Liver (tissue), 9 donors: Measurements from ENCODE around the gene ALDH16A1. TPM values are rescaled to one million over a fixed set of nuclear protein-coding genes. Genes with fewer than 3 reads are reported as not detected.
A peak's percentile ranks its signal among the peaks of the same experiment; 100 is the strongest.

Experiments used
- DNase-seq: peaks from one replicate; pipeline ENCODE4 v3.0.0-alpha.2; 2017; ENCODE audit warnings: low spot score
- H3K27ac ChIP-seq, 2 donors: one replicate each; pipeline ENCODE4 v1.7.0; 2013; ENCODE audit warnings: inconsistent platforms in 2 of 2, low read length in 2 of 2, control low read depth in 1 of 2, low read depth in 1 of 2, mild to moderate bottlenecking in 1 of 2
- H3K27me3 ChIP-seq, 4 donors: one replicate each; pipeline versions ENCODE4 v1.6.1 to v1.7.0; 2013; ENCODE audit warnings: low read length in 3 of 4, inconsistent platforms in 1 of 4, mild to moderate bottlenecking in 1 of 4, moderate library complexity in 1 of 4; ENCODE audit not compliant: control insufficient read depth in 4 of 4, insufficient read depth in 4 of 4
- H3K36me3 ChIP-seq, 4 donors: one replicate each; pipeline versions ENCODE4 v1.6.1 to v1.7.0; 2013; ENCODE audit warnings: low read length in 3 of 4, mild to moderate bottlenecking in 3 of 4, low read depth in 1 of 4, moderate library complexity in 1 of 4; ENCODE audit not compliant: control insufficient read depth in 4 of 4, insufficient read depth in 3 of 4
- H3K4me1 ChIP-seq, 4 donors: one replicate each; pipeline versions ENCODE4 v1.6.1 to v1.7.0; 2013; ENCODE audit warnings: low read length in 3 of 4, mild to moderate bottlenecking in 3 of 4, moderate library complexity in 1 of 4; ENCODE audit not compliant: control insufficient read depth in 4 of 4, insufficient read depth in 4 of 4
- H3K4me3 ChIP-seq, 3 donors: one replicate each; pipeline versions ENCODE4 v1.6.1 to v1.7.0; 2013; ENCODE audit warnings: low read length in 3 of 3, control low read depth in 1 of 3, low read depth in 1 of 3, mild to moderate bottlenecking in 1 of 3
- H3K9ac ChIP-seq, 2 donors: one replicate each; pipeline ENCODE4 v1.7.0; 2013; ENCODE audit warnings: low read length in 2 of 2, mild to moderate bottlenecking in 2 of 2, moderate library complexity in 2 of 2, control low read depth in 1 of 2, low read depth in 1 of 2
- H3K9me3 ChIP-seq, 4 donors: one replicate each; pipeline versions ENCODE4 v1.6.1 to v1.7.0; 2013; ENCODE audit warnings: low read length in 3 of 4; ENCODE audit not compliant: control insufficient read depth in 4 of 4
- EGR1 ChIP-seq, 2 donors: IDR thresholded peaks; 2 replicates each; pipeline ENCODE4 v1.6.1; 2016 to 2018; ENCODE audit warnings: antibody characterized with exemption in 2 of 2, low read depth in 2 of 2
- FOXA1 ChIP-seq: IDR thresholded peaks from 2 replicates; pipeline ENCODE4 v1.6.1; 2016; ENCODE audit warnings: antibody characterized with exemption
- GABPA ChIP-seq, 2 donors: IDR thresholded peaks in 1 of 2; conservative IDR thresholded peaks in 1 of 2; 2 replicates each; pipeline ENCODE4 v1.6.1; 2016; ENCODE audit warnings: antibody characterized with exemption in 2 of 2, mild to moderate bottlenecking in 1 of 2, moderate library complexity in 1 of 2
- HNF4A ChIP-seq, 2 donors: conservative IDR thresholded peaks; 2 replicates each; pipeline ENCODE4 v1.6.1; 2016; ENCODE audit warnings: antibody characterized with exemption in 2 of 2, mild to moderate bottlenecking in 2 of 2
- JUND ChIP-seq, 2 donors: IDR thresholded peaks; 2 replicates each; pipeline ENCODE4 v1.6.1; 2016; ENCODE audit warnings: antibody characterized with exemption in 2 of 2
- NR2F2 ChIP-seq: IDR thresholded peaks from 2 replicates; pipeline ENCODE4 v1.6.1; 2016; ENCODE audit warnings: antibody characterized with exemption
- RAD21 ChIP-seq, 2 donors: IDR thresholded peaks; 2 replicates each; pipeline ENCODE4 v1.6.1; 2016; ENCODE audit warnings: antibody characterized with exemption in 2 of 2, mild to moderate bottlenecking in 2 of 2
- RXRA ChIP-seq, 2 donors: IDR thresholded peaks; 2 replicates each; pipeline ENCODE4 v1.6.1; 2017 to 2018; ENCODE audit warnings: antibody characterized with exemption in 2 of 2, mild to moderate bottlenecking in 1 of 2
- SP1 ChIP-seq: IDR thresholded peaks from 2 replicates; pipeline ENCODE4 v1.6.1; 2018; ENCODE audit warnings: antibody characterized with exemption, mild to moderate bottlenecking
- TAF1 ChIP-seq: conservative IDR thresholded peaks from 2 replicates; pipeline ENCODE4 v1.6.1; 2016; ENCODE audit warnings: antibody characterized with exemption, mild to moderate bottlenecking
- YY1 ChIP-seq: IDR thresholded peaks from 2 replicates; pipeline ENCODE4 v1.6.1; 2016; ENCODE audit warnings: antibody characterized with exemption, mild to moderate bottlenecking
- WGBS: extraction: QIAGEN DNeasy Blood & Tissue Kit; methylation state at CpG from one replicate; pipeline ENCODE4 v1.1.7; 2013; 5-methylcytosine and 5-hydroxymethylcytosine counted together
- polyA plus RNA-seq, 2 donors: library from polyadenylated mRNA; stranded (reverse) in 1 of 2; unstranded in 1 of 2; fragments of 200-250 nt in 1 of 2; fragments of >200 nt in 1 of 2; fragmentation: Nextera tagmentation in 1 of 2; extraction: Ambion mirVana in 1 of 2; gene quantifications; one replicate each; pipeline versions ENCODE4 v1.2.1 to v1.2.3, GENCODE V29; 2013 to 2015
- total RNA-seq, 2 donors: library from RNA; depleted of rRNA; stranded (reverse); fragments of >200 nt; gene quantifications; one replicate each; pipeline ENCODE4 v1.2.3, GENCODE V29; 2014
- TF ChIP-seq, protein P1 (sequence below): fragments of 150-350 bp; IDR thresholded peaks from 2 replicates; pipeline ENCODE4 v1.5.1; 2017; ENCODE audit warnings: improper control_type of control experiment, low read depth, low read length; ENCODE audit not compliant: missing input control
- TF ChIP-seq, protein P2 (sequence below): IDR thresholded peaks from 2 replicates; pipeline ENCODE4 v1.6.1; 2016; ENCODE audit warnings: antibody characterized with exemption
- TF ChIP-seq, protein P3 (sequence below): IDR thresholded peaks from 2 replicates; pipeline ENCODE4 v1.6.1; 2016; ENCODE audit warnings: antibody characterized with exemption
- donor health status: healthy.
- donor health status: healthy.
- donor health status: healthy.
- donor health status: healthy.
- donor health status: healthy.

ALDH16A1 gene
- total and polyA plus RNA-seq, 4 donors: 5.2 to 35.8 (median 21.5) TPM

DNA sequence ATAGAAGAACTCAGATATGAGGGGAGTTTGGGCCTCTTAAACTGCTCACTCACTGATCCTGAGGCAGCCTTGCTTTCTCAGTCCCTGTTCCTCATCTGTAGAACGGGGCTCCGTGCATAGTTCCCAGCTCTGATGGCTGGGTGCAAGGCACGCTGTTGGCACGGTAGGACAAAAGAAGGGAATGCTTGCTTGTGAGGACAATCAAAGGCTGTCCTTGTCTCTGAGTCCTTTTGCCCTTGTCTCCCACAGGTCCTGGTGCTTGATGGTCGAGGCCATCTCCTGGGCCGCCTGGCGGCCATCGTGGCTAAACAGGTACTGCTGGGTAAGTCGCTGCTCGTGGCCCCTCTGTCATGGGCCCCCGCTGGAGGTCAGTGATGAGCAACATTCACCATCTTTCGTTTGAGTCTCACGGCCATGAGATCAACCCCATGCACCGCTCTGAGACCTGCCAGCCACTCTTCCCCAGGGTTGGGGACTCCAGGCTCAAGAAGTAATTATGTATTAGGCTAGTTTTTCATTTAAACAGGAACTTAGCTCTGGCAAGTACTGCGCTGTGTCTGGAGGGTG lies 36.7 kb downstream of the ALDH16A1 start:
- TF ChIP-seq SP1 (no peak), RXRA (IDR thresholded peaks at IDR 0.05) (no peak), TAF1 (no peak), YY1 (no peak), FOXA1 (no peak), RAD21 (IDR thresholded peaks at IDR 0.05) (no peak), GABPA (IDR thresholded peaks at IDR 0.05 in 1 of 2, conservative IDR thresholded peaks at IDR 0.05 in 1 of 2) (no peak), JUND (IDR thresholded peaks at IDR 0.05) (no peak), HNF4A (conservative IDR thresholded peaks at IDR 0.05) (no peak), NR2F2 (no peak)
- TF ChIP-seq, protein P1, sequence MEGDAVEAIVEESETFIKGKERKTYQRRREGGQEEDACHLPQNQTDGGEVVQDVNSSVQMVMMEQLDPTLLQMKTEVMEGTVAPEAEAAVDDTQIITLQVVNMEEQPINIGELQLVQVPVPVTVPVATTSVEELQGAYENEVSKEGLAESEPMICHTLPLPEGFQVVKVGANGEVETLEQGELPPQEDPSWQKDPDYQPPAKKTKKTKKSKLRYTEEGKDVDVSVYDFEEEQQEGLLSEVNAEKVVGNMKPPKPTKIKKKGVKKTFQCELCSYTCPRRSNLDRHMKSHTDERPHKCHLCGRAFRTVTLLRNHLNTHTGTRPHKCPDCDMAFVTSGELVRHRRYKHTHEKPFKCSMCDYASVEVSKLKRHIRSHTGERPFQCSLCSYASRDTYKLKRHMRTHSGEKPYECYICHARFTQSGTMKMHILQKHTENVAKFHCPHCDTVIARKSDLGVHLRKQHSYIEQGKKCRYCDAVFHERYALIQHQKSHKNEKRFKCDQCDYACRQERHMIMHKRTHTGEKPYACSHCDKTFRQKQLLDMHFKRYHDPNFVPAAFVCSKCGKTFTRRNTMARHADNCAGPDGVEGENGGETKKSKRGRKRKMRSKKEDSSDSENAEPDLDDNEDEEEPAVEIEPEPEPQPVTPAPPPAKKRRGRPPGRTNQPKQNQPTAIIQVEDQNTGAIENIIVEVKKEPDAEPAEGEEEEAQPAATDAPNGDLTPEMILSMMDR: no peak
- TF ChIP-seq, protein P2, sequence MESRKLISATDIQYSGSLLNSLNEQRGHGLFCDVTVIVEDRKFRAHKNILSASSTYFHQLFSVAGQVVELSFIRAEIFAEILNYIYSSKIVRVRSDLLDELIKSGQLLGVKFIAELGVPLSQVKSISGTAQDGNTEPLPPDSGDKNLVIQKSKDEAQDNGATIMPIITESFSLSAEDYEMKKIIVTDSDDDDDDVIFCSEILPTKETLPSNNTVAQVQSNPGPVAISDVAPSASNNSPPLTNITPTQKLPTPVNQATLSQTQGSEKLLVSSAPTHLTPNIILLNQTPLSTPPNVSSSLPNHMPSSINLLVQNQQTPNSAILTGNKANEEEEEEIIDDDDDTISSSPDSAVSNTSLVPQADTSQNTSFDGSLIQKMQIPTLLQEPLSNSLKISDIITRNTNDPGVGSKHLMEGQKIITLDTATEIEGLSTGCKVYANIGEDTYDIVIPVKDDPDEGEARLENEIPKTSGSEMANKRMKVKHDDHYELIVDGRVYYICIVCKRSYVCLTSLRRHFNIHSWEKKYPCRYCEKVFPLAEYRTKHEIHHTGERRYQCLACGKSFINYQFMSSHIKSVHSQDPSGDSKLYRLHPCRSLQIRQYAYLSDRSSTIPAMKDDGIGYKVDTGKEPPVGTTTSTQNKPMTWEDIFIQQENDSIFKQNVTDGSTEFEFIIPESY: no peak
- TF ChIP-seq, protein P3, sequence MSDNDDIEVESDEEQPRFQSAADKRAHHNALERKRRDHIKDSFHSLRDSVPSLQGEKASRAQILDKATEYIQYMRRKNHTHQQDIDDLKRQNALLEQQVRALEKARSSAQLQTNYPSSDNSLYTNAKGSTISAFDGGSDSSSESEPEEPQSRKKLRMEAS: no peak
- Histone ChIP-seq H3K4me1 (peaks cover 0 to 21% (median 16%) of the 10 kb centered on the region in 4 donors), H3K4me3 (peak overlapping the region in 1 of 3 donors; percentile 98), H3K36me3 (peaks cover 15 to 37% (median 33%) of the 10 kb centered on the region in 4 donors), H3K9ac (no peak overlapping the region), H3K27ac (no peak overlapping the region), H3K9me3 (no peaks in the 10 kb centered on the region), H3K27me3 (no peaks in the 10 kb centered on the region)
- DNase-seq: no peak
- 72% methylated on average over 15 of the region's 15 CpGs for WGBS

DNA sequence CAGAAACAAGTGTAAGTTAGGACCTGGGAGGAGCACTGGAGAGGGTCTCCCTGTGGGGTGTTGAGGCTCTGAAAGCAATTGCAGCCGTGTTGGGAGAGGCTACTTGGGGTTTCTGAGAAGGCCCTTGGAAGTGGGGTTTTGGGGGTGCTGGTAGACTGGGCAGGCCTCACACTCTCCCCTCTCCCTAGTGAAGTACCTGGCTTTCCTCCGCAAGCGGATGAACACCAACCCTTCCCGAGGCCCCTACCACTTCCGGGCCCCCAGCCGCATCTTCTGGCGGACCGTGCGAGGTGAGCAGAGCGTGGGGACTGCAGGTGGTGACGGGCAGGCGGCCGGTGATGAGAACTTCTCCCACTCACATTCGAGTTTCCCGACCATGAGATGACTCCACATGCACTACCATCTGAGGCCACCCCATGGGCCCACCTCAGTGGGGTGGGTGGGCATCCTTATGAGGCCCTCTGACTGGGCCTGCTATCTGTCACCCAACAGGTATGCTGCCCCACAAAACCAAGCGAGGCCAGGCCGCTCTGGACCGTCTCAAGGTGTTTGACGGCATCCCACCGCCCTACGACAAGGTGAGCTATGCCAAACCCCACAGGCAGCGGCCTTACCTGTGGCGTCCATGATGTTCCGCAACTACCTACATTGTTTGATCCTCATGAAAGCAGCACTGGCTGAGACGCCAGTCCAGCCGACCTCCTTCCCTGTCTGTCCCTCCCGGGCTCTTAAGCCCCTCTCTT lies 37.4 kb downstream of the ALDH16A1 start:
- H3K27me3 ChIP-seq: no peaks in the 10 kb centered on the region
- 91% methylated on average over 27 of the region's 27 CpGs for WGBS
- DNase-seq: no peak
- peaks cover 15 to 37% (median 33%) of the 10 kb centered on the region in 4 donors for H3K36me3 ChIP-seq
- no peak overlapping the region for H3K27ac ChIP-seq
- H3K9ac ChIP-seq: no peak overlapping the region
- H3K4me3 ChIP-seq: no peak overlapping the region
- no peaks in the 10 kb centered on the region for H3K9me3 ChIP-seq
- H3K4me1 ChIP-seq: peaks cover 0 to 21% (median 16%) of the 10 kb centered on the region in 4 donors
- no peak for TF ChIP-seq TAF1
- TF ChIP-seq, protein P2: no peak
- no peak for TF ChIP-seq EGR1 (IDR thresholded peaks at IDR 0.05; ENCODE audit: low read depth in 2 of 2)
